Bronchus fibroblast of lung (primary cell): ENCODE measurements around the gene PRPF31. TPM values are rescaled to one million over a fixed set of nuclear protein-coding genes. Genes with fewer than 3 reads are reported as not detected.

Experiments used
- total RNA-seq: library from RNA; depleted of rRNA; stranded (reverse); fragments of >200 nt; gene quantifications from 2 replicates; pipeline ENCODE4 v1.2.3, GENCODE V29; 2015

The PRPF31 gene
- total RNA-seq = 72.0 and 83.4 TPM in 2 replicates

GRCh38 chr19:54115109-54116063 is at the start of gene PRPF31, which contains the start of gene TFPT:
Gene PRPF31, plus strand, starts transcription at chr19:54115754. Its CDS starts 2,525 bp downstream, at chr19:54118279.
Gene TFPT, minus strand, starts transcription at chr19:54115657. Its CDS starts 388 bp downstream, at chr19:54115269.

GRCh38 chr19:54081032-54081431 is 34.5 kb upstream of the PRPF31 start, which contains the start of gene TARM1:
Gene TARM1, minus strand, starts transcription at chr19:54081365. Its CDS starts 25 bp downstream, at chr19:54081340.

GRCh38 chr19:54100561-54100960 is 15.0 kb upstream of the PRPF31 start, which contains the start of gene OSCAR:
Gene OSCAR, minus strand, starts transcription at chr19:54100803. Its CDS starts 11 bp downstream, at chr19:54100792.

GRCh38 chr19:54102421-54103169 is 13.0 kb upstream of the PRPF31 start, which contains the start of gene NDUFA3:
Gene NDUFA3, plus strand, starts transcription at chr19:54102855. Its CDS starts 24 bp downstream, at chr19:54102879.

GRCh38 chr19:54137699-54138488 is 22.3 kb downstream of the PRPF31 start, which contains the start of gene CNOT3:
Gene CNOT3, plus strand, starts transcription at chr19:54137762. Its CDS starts 5,217 bp downstream, at chr19:54142979.

GRCh38 chr19:54159352-54160181 is 44.0 kb downstream of the PRPF31 start, which contains the start of gene LENG1:
Gene LENG1, minus strand, starts transcription at chr19:54159721. Its CDS starts 26 bp downstream, at chr19:54159695.

GRCh38 chr19:54172471-54173358 is 57.2 kb downstream of the PRPF31 start, which contains the start of gene TMC4:
Gene TMC4, minus strand, starts transcription at chr19:54173160. Its CDS starts 43 bp downstream, at chr19:54173117.

Other genes starting within 250 kb of the PRPF31 start
- gene MYADM, start 247.9 kb upstream of the PRPF31 start, total RNA-seq = 60.9 and 66.4 TPM in 2 replicates
- not detected in 2 replicates for gene PRKCG, start 233.6 kb upstream of the PRPF31 start, total RNA-seq
- gene CACNG7, start 206.5 kb upstream of the PRPF31 start, total RNA-seq = 0.17 and 0.74 TPM in 2 replicates
- under 0.01 TPM in 1 of 2 replicates, not detected in the other for gene CACNG8, start 152.8 kb upstream of the PRPF31 start, total RNA-seq
- gene CACNG6, start 124.1 kb upstream of the PRPF31 start, total RNA-seq = not detected in 2 replicates
- gene VSTM1, start 51.9 kb upstream of the PRPF31 start, total RNA-seq = not detected in 2 replicates
- gene TARM1, start 34.4 kb upstream of the PRPF31 start, total RNA-seq = not detected in 2 replicates
- gene OSCAR, start 15.0 kb upstream of the PRPF31 start, total RNA-seq = under 0.01 TPM in 1 of 2 replicates, not detected in the other
- 35.5 and 59.8 TPM in 2 replicates for gene NDUFA3, start 12.9 kb upstream of the PRPF31 start, total RNA-seq
- gene TFPT, start 97 bp upstream of the PRPF31 start, total RNA-seq = 21.9 and 22.0 TPM in 2 replicates
- gene CNOT3, start 22.0 kb downstream of the PRPF31 start, total RNA-seq = 13.3 and 19.5 TPM in 2 replicates
- 6.1 and 9.4 TPM in 2 replicates for gene LENG1, start 44.0 kb downstream of the PRPF31 start, total RNA-seq
- 0.17 and 0.45 TPM in 2 replicates for gene TMC4, start 57.4 kb downstream of the PRPF31 start, total RNA-seq
- gene MBOAT7, start 73.8 kb downstream of the PRPF31 start, total RNA-seq = 79.2 and 85.3 TPM in 2 replicates
- gene TSEN34, start 75.6 kb downstream of the PRPF31 start, total RNA-seq = 90.8 and 109 TPM in 2 replicates
- 2,612 and 2,869 TPM in 2 replicates for gene RPS9, start 85.1 kb downstream of the PRPF31 start, total RNA-seq
- not detected in 2 replicates for gene LILRB3, start 107.3 kb downstream of the PRPF31 start, total RNA-seq
- not detected in 2 replicates for gene LILRA6, start 127.0 kb downstream of the PRPF31 start, total RNA-seq
- not detected in 2 replicates for gene LILRB5, start 141.5 kb downstream of the PRPF31 start, total RNA-seq
- not detected in 2 replicates for gene LILRB2, start 165.4 kb downstream of the PRPF31 start, total RNA-seq
- not detected in 2 replicates for gene LILRA5, start 197.4 kb downstream of the PRPF31 start, total RNA-seq
- gene LILRA4, start 223.4 kb downstream of the PRPF31 start, total RNA-seq = not detected in 2 replicates
- not detected in 2 replicates for gene LAIR1, start 249.2 kb downstream of the PRPF31 start, total RNA-seq